Caki2 (cell line): Measurements from ENCODE around the gene PADI3. TPM values are rescaled to one million over a fixed set of nuclear protein-coding genes. Genes with fewer than 3 reads are reported as not detected.
"Not testable (repeated sequence)": the region's sequence is repeated elsewhere in the genome, so short reads cannot be mapped to it uniquely, and the experiment has no call there.

Source experiments
- DNase-seq: peaks from one replicate; pipeline ENCODE4 v3.0.0-alpha.2; 2015; ENCODE audit warnings: low read depth
- in situ Hi-C: cut with HindIII; loops from 2 replicates; pipeline ENCODE4 v1.10.0; 2016; ENCODE audit warnings: low sequenced_read_pairs, low pct_unique_long_range_greater_than_20kb, mixed read lengths
- total RNA-seq: library from RNA; depleted of rRNA; stranded (reverse); fragments of >200 nt; shearing (Covaris generic); gene quantifications from 2 replicates; pipeline ENCODE4 v1.2.3, GENCODE V29; 2014; ENCODE audit warnings: low replicate concordance

The PADI3 gene
- total RNA-seq, 1 experiment from 2014 or later, result 82.9 TPM

DNA sequence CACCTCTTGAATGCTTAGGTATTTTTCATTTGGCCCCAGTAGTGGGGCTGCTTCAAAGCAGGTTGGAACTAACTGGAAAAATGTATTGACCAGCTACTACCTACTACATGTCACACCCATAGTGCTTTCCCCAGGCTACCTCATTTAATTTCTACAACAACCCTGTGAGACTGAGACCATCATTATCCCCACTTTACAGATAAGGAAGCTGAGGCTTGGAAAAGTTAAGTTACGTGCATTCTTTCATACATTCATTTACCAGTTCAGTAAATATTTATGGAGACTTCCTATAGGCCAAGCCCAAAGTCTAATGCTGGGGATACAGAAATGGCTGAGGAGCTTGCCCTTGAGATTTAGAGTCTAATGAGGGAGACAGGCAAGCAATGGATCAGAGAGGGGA is 14.5 kb upstream of the PADI3 start:
- in situ Hi-C loops, result no loop called here
- no peak for DNase-seq

DNA sequence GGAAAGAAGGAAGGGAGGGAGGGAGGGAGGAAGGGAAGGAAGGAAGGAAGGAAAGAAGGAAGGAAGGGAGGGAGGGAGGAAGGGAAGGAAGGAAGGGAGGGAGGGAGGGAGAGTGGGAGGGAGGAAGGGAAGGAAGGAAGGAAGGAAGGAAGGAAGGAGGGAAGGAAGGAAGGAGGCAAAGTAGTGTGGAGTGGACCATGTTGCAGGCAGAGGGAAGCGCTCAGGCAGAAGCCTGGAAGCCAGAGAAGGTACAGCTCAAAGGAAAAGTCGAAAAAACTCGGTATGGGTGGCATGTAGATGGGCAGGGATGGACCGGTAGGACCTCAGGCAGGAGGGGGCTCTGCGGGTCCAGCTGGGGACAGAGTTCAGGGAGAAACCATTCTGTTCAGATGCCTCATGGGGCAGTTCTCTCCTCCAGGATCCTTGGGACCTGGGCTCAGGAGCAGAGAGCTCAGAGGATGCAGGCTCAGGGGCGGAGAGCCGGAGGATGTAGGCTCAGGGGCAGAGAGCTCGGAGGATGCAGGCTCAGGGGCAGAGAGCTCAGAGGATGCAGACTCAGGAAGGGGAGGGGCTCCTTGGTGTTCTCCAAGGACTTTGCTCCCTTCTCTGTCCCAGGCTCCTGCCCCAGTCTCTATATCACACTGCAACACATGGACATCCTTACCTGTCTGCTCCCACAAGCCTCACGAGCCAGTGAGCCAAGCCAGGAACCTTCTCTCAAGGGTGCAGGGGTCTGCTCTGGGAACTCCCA is 13.6 kb upstream of the PADI3 start:
- in situ Hi-C loops, result no loop called here
- DNase-seq, result no peak

DNA sequence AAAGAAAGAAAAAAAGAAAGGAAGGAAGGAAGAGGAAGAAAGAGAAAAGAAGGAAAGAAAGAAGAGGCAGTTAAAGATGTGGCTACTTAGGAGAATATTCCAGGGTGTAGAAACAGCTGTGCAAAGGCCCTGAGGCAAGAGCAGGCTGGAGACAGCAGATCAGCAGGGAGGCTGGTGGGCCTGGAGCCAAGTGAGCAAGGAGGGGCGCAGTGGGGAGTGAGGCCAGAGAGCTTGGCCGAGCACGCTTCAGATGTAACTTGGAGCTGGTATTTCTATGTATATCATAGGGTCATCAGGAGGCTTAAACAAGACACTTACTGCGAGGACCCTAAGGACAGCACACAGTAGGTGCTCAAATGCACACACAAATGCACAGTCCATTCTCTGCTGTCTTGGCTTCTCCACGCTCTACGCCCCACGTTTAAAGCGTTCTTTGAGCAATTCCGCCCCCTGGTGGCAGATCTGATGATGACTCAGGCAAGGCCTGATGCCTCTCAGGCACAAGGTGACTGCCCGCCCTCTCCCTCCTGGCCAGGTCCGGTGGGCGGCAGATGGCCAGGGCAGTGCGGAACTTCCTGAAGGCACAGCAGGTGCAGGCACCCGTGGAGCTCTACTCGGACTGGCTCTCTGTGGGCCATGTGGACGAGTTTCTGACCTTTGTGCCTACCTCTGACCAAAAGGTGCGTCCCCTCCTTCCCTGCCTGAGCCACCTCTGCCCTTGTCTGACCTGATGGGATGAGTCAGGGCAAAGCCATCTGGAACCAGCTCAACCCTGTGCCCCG is 11.9 kb upstream of the PADI3 start:
- in situ Hi-C loops, result no loop called here
- peak; percentile 89 for DNase-seq

DNA sequence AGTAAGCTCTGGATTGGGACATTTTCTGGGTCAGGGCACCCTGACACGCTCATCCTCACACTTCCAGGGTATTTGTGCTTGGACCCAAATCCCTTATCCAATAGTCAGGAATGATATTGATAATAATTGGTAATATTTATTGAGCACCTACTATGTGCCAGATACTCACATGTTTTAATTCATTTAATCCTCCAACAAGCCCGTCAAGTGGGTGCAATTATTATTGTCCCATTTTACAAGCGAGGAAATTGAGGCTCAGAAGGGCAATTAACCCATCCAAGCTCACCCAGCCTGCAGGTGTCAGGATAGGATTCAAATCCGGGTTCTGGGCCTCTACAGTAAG is 11.4 kb upstream of the PADI3 start:
- DNase-seq, result no peak
- in situ Hi-C loops, result no loop called here

DNA sequence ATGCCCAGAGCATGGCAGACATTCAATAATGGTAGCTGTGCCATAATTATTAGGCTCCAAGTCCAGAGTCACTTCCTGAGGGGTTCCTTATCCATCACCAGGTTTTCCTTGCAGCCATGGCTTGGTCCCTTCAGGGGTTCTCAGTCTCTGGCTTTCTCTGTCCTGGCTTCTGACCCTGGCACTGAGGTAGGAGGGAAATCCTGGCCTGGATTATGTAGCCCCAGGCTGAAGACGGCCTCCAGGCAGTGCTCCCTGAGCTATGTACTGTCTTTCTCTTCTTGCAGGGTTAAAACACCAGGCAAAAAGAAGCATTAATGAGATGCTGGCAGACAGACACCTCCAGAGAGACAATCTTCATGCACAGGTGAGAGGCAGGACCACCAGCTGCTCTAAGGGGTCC is 9.5 kb upstream of the PADI3 start:
- in situ Hi-C loops, result no loop called here
- peak; percentile 77 for DNase-seq

DNA sequence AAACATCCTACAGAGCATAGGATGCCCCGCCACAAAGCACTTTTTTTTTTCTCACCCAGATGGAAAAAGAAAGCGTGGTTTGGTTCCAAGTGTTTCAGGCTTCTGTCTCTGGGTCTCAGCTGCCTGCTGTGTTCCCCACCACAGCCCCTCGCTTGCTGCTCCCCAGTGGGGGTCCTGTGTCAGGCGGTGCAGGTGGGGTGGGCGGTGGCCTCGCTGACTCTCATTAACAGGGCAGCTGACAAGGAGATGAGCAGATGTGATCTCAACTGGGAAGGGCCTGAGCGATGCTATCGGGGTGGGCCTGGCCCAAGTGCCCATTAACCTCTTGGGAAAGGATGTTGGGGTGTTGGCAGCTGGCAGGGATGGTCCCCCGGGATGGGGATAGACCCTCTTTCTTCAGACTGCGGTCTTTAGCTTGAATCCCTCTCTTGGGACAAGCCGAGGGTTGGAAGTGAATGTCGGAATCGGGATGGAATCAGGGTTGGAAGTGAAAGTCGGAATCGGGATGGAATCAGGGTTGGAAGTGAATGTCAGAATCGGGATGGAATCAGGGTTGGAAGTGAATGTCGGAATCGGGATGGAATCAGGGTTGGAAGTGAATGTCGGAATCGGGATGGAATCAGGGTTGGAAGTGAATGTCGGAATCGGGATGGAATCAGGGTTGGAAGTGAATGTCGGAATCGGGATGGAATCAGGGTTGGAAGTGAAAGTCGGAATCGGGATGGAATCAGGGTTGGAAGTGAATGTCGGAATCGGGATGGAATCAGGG is 7.7 kb upstream of the PADI3 start:
- DNase-seq, in situ Hi-C loops: not testable (repeated sequence)

DNA sequence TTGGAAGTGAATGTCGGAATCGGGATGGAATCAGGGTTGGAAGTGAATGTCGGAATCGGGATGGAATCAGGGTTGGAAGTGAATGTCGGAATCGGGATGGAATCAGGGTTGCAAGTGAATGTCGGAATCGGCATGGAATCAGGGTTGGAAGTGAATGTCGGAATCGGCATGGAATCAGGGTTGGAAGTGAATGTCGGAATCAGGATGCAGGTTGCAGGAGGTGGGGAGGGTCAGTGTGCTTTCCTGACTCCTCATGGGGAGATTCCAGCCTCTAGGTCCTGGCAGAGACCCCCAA is 7.2 kb upstream of the PADI3 start:
- in situ Hi-C loops, DNase-seq: not testable (repeated sequence)

DNA sequence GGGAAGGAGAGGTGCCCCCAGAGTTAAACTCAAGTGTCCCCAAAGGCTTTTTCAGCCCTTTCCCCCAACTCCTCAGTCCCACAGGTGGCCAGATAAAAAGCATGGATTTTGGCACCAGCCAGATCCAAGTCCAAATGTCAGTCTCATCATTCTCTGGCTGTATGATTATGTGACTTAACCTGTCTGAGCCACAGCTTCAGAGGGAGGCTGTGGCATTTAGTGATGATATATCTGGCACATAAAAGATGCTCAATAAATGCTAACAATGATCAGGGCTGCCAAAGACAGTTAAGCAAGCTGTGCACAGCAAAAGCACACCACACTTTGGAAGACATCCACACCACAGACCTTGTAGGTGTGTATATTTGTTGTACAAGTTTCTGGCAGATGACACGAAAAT is 5.6 kb upstream of the PADI3 start:
- in situ Hi-C loops, result no loop called here
- no peak for DNase-seq

DNA sequence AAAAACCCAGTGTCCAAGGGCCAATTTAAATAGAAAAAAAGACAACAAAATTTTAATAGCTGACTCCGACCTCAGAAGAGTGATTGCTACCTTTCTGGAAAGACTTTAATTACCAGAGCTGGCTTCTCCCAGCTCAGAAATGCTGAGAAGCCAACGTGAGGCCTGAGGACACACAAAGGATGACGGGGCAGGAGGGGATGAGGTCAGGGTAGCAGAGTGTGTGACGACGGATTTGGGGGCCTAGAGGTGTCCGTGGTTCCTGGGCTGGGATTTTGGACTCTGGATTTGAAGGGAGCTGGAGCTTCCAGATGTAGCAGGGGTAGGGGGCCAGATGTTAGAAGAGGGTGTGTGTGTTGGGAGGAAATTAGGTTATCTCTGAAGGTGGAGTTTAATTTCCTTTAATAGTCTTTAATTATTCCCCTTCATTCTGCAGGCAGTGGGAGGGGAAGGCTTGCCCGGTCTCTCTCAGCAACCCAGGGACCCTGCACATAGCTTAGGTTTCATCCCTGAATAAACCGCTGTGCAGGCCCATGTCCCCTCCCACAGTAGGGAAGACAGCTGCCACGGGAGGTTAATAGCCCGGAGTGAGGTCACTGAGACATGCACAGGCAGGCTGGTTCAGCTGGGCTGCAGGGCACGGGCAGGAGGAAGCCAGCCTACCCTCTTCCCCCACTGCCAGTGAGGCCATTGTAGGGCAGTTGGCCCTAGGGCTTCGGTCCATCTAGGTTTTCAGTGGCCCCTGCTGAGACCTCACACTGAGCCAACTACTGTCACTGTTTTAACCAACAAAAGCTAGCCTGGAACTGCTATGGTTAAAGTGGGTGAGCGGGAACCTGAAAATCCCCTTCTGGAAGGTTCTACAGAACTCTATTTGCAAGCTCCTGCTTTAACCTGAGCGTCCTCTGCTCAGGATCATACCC is 3.8 kb upstream of the PADI3 start:
- no peak for DNase-seq
- in situ Hi-C loops, result no loop called here

DNA sequence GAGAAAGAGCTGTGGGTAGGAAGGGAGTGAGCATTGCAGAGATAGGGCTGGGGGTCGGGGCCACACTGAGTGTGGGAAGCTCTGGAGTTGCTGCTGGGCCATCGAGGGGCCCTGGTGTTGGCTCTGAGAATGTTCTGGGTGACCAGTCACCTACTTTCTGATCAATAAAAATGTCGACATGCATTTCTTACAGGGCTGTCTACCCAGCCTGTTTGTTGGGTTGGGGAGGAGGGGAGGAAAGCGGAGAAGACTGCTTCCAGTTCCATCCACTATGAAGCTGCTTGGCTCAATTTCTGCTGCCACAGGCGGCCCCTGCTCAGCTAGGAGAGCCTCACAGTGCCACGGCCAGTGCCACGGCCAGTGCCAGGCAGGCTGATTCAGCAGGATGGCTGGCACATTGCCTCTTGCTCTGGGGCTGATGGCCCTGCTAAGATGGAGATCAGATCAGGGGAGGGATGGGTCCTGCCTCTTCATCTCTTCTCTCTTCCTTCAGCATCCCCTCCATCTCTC is 3.0 kb upstream of the PADI3 start:
- DNase-seq, result no peak
- in situ Hi-C loops, result no loop called here

DNA sequence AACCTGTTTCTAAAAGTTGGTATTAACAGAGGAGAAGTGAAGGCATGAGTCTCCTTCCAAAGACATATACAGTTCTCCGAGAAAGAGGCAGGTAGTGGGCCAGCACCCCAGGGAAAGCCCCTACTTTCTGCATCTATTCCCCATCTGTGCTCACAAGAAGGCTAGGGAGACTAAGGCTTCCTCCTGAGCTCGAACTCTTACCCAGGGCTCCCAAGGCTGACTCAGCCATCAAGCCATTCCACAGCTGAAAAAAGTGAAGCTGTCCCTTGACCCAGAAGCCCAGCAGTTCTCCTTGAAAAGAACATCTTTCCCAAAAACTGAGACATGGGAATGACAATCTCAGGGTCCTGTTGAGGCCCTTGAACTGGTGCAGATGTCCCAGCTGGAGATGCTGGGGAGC is 1.9 kb upstream of the PADI3 start:
- DNase-seq, result no peak
- in situ Hi-C loops, result no loop called here

DNA sequence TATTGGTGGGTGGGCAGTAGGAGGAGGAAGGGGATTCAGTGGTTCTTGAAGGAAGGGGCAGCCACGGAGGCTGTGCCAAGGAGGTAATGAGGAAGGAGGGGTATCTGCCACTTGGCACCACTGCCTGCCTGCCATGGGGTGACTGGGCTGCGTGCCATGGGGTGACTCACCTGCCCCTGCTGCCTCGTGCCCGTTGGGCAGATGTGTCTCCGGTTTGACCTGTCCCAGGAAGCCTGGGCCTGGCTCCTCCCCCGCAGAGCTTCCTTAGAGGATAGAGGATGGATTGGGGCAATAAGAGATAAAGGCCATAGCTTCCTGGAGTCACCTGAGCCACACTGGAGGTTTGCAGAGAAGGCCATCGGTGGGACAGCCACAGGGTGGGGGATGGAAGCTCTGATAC is 1.7 kb downstream of the PADI3 start:
- peak; percentile 82 for DNase-seq
- in situ Hi-C loops, result no loop called here

DNA sequence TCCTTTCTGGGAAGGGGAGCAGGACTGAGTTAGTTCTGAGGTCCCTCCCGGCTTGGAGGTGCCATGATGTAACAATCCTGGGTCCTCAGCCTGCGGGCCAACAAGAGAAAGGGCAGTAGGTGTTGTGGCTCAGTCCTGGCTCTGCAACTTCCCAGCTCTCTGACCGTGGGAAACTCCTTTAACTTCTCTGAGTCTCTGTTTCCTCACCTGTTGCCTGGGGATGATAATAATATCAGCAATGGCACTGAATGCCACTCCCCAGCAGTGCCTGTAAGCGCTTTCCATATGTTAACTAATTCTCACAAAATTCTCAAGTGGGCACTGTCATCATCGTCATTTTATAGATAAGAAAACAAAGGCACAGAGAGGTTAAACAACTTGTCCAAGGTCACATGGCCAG is 2.3 kb downstream of the PADI3 start:
- no peak for DNase-seq
- in situ Hi-C loops, result no loop called here

DNA sequence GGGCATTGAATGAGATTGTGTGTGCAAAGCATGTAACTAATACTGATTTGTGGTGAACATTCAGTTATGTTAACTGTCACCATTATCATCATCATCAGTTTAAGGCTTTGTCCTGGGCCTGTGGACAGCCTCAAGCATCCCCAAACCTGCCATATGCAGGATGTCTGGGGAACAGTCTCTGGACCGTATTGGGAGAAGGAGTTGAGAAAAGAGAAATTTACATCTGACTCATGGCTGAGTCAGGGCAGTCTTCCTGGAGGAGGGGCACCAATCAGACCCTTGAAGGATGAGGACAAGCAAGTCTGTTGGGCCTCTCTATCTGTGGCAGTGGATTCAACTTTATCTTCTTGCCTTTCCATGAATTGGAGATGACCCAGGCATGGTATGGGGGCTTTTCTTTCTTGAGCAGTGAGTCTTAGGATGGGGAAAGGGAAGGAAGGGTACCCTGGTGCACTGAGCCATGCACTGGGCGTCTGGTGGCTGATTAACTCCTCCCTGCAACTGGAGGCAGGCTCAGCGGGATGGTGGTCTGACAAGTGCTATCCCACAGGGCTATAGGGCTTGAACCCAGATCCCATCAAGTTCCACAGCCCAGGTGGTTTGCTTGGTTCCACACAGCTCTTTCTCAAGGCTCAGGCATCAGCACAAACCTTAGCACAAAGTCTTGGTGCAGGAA is 2.9 kb downstream of the PADI3 start:
- in situ Hi-C loops, result no loop called here
- no peak for DNase-seq

DNA sequence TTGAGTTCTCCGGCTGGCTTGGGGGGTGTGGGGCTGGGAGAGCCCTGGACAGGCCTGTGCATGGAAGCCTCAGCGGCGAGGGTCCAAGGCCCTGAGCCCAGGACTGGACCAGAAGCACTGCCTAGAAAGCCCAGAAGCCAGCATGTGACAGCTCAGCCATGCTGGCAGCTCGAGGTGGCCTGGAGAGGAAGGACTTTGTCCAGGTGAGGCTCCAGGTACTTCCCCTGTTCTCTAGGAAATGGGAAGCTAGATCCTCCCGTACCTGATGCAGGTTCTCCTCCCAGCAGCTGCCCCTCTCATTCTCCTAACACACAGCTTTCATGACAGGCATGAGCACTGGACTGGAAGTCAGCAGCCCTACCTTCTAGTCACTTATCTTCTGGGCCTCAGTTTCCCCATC is 6.4 kb downstream of the PADI3 start:
- in situ Hi-C loops, result no loop called here

DNA sequence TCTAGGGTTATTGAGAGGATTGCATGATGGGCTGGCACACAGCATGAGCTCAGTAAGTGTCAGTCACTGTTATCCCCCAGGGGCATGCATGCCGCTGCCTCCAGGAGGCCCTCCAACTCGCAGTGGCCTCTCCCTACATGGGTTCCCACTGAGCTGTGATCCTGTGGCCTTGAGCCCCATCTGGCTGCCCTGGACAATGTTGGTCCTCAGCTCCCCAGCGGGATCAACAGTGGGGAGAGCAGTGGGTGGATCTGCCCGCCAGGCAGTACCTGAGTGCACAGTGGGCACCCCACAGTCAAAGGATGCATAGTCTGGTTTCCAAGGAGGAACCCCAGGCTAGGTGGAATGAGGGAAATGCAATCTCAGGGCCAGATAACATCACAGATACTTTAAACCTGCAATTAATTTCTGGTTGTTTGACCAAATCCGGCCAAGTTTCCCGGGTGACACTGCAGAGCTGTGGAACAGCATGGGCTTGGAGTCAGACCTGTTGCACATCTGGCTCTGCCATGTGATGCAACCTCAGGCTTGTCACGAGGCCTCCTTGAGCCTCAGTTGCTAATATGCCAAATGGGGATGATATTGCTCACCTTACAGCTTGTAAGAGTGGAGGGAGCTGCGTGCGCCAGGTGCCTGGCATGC is 9.3 kb downstream of the PADI3 start:
- in situ Hi-C loops, result no loop called here

More for the DNA sequence above, 6.4 kb downstream of the PADI3 start:
- DNase-seq, result no peak

DNA sequence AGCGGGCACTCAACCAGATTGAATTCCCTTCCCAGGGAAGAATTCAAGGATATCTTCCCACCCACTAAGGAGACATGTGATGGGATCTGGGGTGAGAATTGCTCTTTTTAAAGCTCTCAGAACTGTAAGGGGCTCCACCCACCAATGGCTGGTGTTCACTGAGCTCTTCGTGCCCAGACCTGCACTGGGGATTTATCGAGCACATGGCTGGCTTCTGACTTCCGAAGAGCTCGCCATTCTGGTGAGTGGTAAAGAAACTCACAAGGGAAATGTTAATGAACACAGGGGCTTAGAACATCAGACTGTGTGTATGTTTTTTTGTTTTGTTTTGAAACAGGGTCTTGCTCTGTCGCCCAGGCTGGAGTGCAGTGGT is 9.8 kb downstream of the PADI3 start:
- no peak for DNase-seq
- in situ Hi-C loops, result no loop called here

More for the DNA sequence above, 9.3 kb downstream of the PADI3 start:
- DNase-seq, result no peak
